ENCODE measurements around the gene OR4E2.
"Not testable (repeated sequence)": the region's sequence is repeated elsewhere in the genome, so short reads cannot be mapped to it uniquely, and the experiment has no call there.

OR4E2 gene

DNA sequence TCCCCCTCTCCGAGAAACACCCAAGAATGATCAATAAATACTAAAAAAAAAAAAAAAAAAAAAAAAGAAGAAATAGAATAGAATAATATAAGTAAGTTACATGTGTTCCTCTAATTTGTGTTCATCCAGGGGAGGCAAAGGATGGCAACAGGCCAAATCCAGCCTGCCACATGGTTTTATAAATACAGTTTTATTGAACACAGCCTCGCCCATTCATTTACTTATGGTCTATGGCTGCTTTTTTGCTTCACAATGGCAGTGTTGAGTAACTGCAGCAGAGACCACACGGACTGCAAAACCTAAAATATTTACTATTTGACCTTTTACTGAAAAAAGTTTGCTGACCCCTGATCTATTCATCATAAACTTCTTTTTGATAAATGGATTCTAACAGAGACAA is 44.9 kb downstream of the OR4E2 start:
- not testable (repeated sequence) for FAIRE-seq

DNA sequence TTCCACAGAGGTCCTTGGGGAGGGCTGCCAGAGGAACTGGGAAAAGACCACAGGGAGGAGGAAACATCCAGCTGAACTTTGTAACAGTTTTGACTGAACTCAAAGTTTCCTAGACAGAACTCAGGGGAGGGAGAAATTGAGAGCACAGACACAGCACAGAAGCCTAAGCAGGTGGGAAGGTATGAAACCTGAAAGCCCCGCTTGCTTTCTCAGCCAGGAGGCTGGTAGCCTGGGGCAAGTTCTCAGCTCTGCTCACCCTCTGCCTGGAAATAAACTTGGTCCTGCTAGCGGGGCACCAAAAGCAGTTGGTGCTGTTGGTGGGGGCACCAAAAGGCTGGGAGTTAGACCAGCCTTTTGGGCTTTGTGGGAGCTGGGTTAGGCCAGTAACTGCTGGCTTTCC is 45.9 kb downstream of the OR4E2 start:
- no peak for FAIRE-seq

DNA sequence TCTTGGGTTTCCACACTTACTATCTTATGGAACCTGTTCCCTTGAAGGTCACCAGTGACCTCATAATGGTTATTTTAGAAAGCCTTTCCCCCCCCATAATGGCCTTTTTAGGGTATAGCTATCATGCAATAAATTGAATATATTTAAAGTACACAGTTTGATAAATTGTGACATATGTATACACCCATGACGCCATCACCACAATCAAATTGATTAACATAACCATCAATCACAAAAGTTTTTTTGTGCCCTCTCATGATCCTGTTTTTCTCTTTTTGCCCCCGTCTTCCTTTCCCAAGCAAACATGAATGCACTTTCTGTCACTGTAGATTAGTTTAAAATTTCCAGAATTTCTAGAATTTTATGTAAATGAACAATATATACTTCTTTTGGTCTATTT is 48.7 kb downstream of the OR4E2 start:
- no peak for FAIRE-seq

DNA sequence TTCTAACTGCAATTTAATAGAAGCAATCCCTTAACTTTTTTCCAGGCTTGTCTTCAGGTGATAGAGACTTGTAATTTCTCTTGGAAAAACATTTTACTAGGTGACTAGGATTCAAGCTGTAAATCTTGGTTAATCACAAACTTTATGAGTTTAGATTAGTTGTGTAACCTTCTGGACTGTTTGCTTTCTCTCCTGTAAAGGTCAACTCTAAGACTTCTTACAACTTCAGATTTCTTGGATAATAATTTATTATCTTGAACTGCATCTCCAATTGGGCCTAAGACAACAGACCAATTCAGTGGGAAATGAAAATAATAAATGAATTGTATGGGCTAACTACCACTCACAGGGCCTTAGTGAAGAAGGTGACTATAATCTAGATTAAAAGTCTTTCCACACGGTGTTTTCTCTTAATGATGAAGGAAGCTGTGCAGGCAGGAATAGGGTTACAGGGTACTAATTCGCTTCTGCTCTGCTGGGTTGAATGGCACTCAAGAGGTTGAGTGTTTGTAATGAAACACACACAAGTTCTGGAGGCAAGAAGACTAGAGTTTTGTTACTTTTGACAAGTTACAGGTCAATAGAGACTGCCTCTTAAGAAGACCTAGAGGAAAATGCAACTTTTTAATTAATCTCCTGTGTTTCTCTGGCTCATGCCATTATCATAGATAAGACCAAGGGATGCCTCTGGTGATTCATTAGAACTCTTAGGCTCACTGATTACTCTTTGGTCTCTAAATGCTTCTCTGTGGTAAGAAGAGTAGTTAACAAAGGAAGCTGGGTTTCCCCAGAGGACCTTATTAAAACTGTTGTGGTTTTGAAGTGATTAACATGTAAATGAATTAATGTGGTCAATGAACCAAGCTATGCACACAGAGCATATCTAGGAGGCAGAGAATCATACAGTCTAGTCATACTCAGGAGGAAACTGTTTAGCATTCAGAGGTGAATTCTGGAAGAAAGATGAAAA is 50.0 kb downstream of the OR4E2 start:
- no peak for FAIRE-seq

DNA sequence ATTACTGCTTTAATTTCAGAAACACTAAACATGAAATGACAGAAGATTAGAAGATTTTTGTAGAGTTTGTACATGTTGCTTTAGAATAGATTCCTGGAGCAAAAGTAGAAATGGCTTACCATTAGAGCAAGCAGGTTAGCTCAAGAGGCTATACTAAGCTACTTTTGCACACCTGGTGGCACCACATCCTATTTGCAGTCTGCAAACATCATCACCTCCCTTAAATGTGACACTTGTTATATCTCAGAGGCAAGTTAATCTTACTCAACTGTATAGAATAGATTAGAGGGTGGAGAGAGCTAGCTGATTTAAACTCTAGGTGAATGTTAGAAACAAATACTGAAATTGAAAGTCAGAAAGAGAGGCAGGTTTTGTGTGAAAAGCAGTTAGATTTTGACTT is 50.7 kb downstream of the OR4E2 start:
- no peak for FAIRE-seq

DNA sequence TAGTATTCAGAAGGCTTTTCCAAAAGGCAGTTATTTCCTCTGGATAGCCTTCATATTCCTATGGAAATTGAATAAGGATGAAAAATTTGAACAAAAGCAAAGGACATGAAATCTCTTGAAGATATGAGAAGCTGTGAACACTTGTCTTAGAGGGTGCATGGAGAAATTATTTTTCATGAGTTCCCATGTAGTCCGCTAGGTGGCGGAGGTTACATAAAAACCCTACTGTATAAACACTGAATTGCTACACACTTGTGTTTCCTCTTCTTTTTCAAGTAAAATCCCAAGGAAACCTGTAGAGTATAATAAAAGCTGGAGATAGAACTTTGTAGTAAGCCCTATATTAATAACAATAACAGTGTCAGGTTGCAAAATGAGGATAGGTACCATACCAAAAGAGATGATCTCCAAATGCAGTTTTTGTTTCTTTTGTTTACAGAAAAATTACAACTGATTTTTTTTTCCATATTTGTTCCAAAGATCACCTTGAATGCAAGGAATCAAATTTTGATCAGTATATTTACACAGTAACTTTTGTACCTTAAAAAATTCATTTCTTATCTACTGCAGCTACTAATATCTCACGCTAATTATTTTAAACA is 57.8 kb downstream of the OR4E2 start:
- peak; percentile 89 for FAIRE-seq

DNA sequence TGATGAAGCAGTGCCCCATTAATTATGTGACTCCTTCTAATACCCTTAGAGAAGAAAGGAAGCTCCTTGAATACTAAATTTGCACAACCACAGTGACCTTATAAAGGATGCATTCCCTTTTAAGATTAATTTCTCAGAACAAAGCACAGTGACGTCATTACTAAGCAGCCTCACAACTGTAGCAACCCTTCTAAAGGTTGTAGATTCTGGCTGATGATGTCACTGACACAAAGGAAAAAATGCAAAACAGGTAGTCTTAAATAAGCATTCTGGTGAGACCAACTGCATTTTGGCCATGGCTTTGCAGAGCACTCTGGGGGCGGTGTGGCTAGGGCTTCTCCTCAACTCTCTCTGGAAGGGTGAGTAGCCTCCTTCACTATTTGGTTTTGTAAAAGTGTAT is 58.4 kb downstream of the OR4E2 start:
- FAIRE-seq = no peak

DNA sequence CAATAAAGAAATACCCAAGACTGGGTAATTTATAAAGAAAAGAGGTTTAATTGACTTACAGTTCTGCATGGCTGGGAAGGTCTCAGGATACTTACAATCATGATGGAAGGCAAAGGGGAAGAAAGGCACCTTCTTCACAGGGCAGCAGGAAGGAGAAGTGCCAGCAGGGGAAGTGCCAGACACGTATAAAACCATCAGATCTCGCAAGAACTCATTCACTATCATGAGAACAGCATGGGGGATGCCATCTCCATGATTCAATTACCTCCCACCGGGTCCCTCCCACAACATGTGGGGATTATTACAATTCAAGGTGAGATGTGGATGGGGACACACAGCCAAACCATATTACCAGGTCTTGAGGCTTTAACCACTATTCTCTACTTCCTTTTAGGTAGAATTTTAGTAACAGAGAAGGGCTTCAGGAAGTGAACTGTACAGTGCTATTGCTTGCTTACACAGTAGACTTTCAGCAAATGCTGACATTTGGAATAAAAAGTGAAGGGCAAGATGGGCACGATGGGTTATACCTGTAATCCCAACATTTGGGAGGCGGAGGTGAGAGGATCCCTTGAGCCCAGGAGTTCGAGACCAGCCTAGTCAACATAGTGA is 60.8 kb downstream of the OR4E2 start:
- no peak for FAIRE-seq
